Fibroblast of the aortic adventitia (primary cell): ENCODE results near the gene FIGNL1. TPM values are rescaled to one million over a fixed set of nuclear protein-coding genes. Genes with fewer than 3 reads are reported as not detected.
A peak's percentile ranks its signal among the peaks of the same experiment; 100 is the strongest.

Source experiments
- DNase-seq: peaks from one replicate; pipeline ENCODE4 v3.0.0-alpha.2; 2010; ENCODE audit warnings: low read depth
- H3K4me3 ChIP-seq: 2 replicates; pipeline ENCODE4 v1.5.1; 2011; ENCODE audit warnings: low read depth, mild to moderate bottlenecking, control low read depth, low read length, moderate library complexity
- CTCF ChIP-seq: IDR thresholded peaks from 2 replicates; pipeline ENCODE4 v1.5.1; 2011; ENCODE audit warnings: mild to moderate bottlenecking, low read length, control low read depth, inconsistent platforms; ENCODE audit not compliant: insufficient read depth
- total RNA-seq: library from RNA; depleted of rRNA; stranded (reverse); fragments of >200 nt; gene quantifications from 2 replicates; pipeline ENCODE4 v1.2.3, GENCODE V29; 2012; ENCODE audit warnings: low replicate concordance

FIGNL1 gene
- total RNA-seq, 1 donor = 33.6 TPM

- no peak overlapping the region for H3K4me3 ChIP-seq
- TF ChIP-seq CTCF = no peak
- no peak for DNase-seq
Measured at GRCh38 chr7:50455658-50456057, 5.5 kb upstream of the FIGNL1 start.

GRCh38 chr7:50454968-50455367 is 4.8 kb upstream of the FIGNL1 start:
- no peak for TF ChIP-seq CTCF
- no peak overlapping the region for H3K4me3 ChIP-seq
- DNase-seq = no peak

GRCh38 chr7:50450590-50451032 is 461 bp upstream of the FIGNL1 start:
- TF ChIP-seq CTCF = no peak
- DNase-seq = no peak
- H3K4me3 ChIP-seq = peak overlapping the region; percentile 90

GRCh38 chr7:50449501-50449880 is 659 bp downstream of the FIGNL1 start:
- H3K4me3 ChIP-seq = peak overlapping the region; percentile 90
- DNase-seq = no peak
- no peak for TF ChIP-seq CTCF

- TF ChIP-seq CTCF = no peak
- DNase-seq = no peak
- H3K4me3 ChIP-seq = no peak overlapping the region
Measured at GRCh38 chr7:50448823-50449222, 1.3 kb downstream of the FIGNL1 start.

GRCh38 chr7:50446542-50446960 is 3.6 kb downstream of the FIGNL1 start:
- no peak for TF ChIP-seq CTCF
- no peak overlapping the region for H3K4me3 ChIP-seq
- DNase-seq = peak; percentile 48

GRCh38 chr7:50436133-50436806 is 13.9 kb downstream of the FIGNL1 start:
- H3K4me3 ChIP-seq = no peak overlapping the region
- TF ChIP-seq CTCF = no peak
- DNase-seq = peak; percentile 69
